ENCODE measurements around the gene COX6A2.

GRCh38 chr16:31388535-31388934 lies 39.6 kb downstream of the COX6A2 start:
- TF ChIP-seq CTCF (IDR thresholded peaks at IDR 0.05; ENCODE audit: insufficient read depth, low read depth, low read length) (no peak), EZH2 (IDR thresholded peaks at IDR 0.05; ENCODE audit: insufficient read depth, low read length) (no peak)
